ENCODE results near the gene CHST15. TPM values are rescaled to one million over a fixed set of nuclear protein-coding genes. Genes with fewer than 3 reads are reported as not detected.

Gene CHST15
- total and polyA plus RNA-seq, 7 experiments from 2014 or later: 0.27 to 43.3 (median 2.2) TPM

- ATAC-seq (no peak), DNase-seq (no peak)
- Histone ChIP-seq H3K27me3 (ENCODE audit: control insufficient read depth in 2 of 2, insufficient read depth in 2 of 2, low read length in 2 of 2) (no peaks in the 10 kb centered on the region), H3K4me3 (ENCODE audit: low read length) (no peak overlapping the region), H3K36me3 (ENCODE audit: control insufficient read depth in 2 of 3, insufficient read depth in 3 of 3, low read length in 3 of 3) (no peaks in the 10 kb centered on the region), H3K4me1 (ENCODE audit: control insufficient read depth in 2 of 2, insufficient read depth in 2 of 2, low read length in 2 of 2) (no peaks in the 10 kb centered on the region), H3K27ac (ENCODE audit: low read depth, low read length) (no peak overlapping the region), H3K9me3 (ENCODE audit: control insufficient read depth in 2 of 3, low read length in 3 of 3) (no peaks in the 10 kb centered on the region)
- Mint-ChIP-seq H3K27me3 (peaks cover 3 to 14% (median 12%) of the 10 kb centered on the region in 5 donors), H3K4me3 (no peak overlapping the region), H3K36me3 (no peaks in the 10 kb centered on the region), H3K27ac (no peak overlapping the region), H3K4me1 (no peaks in the 10 kb centered on the region), H3K9me3 (no peaks in the 10 kb centered on the region)
- ChIA-PET CTCF (no interaction called here), POLR2A (no interaction called here)
- intact Hi-C loops (cut with micrococcal nuclease): no loop called here
Measured at GRCh38 chr10:124132876-124133275, 39.5 kb upstream of the CHST15 start.

- Histone ChIP-seq H3K27me3 (ENCODE audit: control insufficient read depth in 2 of 2, insufficient read depth in 2 of 2, low read length in 2 of 2) (no peaks in the 10 kb centered on the region), H3K4me3 (ENCODE audit: low read length) (no peak overlapping the region), H3K36me3 (ENCODE audit: control insufficient read depth in 2 of 3, insufficient read depth in 3 of 3, low read length in 3 of 3) (no peaks in the 10 kb centered on the region), H3K9me3 (ENCODE audit: control insufficient read depth in 2 of 3, low read length in 3 of 3) (no peaks in the 10 kb centered on the region), H3K27ac (ENCODE audit: low read depth, low read length) (no peak overlapping the region), H3K4me1 (ENCODE audit: control insufficient read depth in 2 of 2, insufficient read depth in 2 of 2, low read length in 2 of 2) (no peaks in the 10 kb centered on the region)
- no peaks in the 10 kb centered on the region for H3K36me3 Mint-ChIP-seq
- CTCF ChIA-PET: no interaction called here
- no peak overlapping the region for H3K27ac Mint-ChIP-seq
- no peak for ATAC-seq
- POLR2A ChIA-PET: no interaction called here
- no peaks in the 10 kb centered on the region for H3K4me1 Mint-ChIP-seq
- no peak overlapping the region for H3K4me3 Mint-ChIP-seq
- no peaks in the 10 kb centered on the region for H3K9me3 Mint-ChIP-seq
- peaks cover 0 to 12% (median 7%) of the 10 kb centered on the region in 5 donors for H3K27me3 Mint-ChIP-seq
- intact Hi-C loops (cut with micrococcal nuclease): no loop called here
- DNase-seq: no peak
Measured at GRCh38 chr10:124132306-124132705, 38.9 kb upstream of the CHST15 start.

- no peaks in the 10 kb centered on the region for H3K27me3 ChIP-seq (ENCODE audit: control insufficient read depth in 2 of 2, insufficient read depth in 2 of 2, low read length in 2 of 2)
- no peaks in the 10 kb centered on the region for H3K4me1 ChIP-seq (ENCODE audit: control insufficient read depth in 2 of 2, insufficient read depth in 2 of 2, low read length in 2 of 2)
- H3K36me3 ChIP-seq (ENCODE audit: control insufficient read depth in 2 of 3, insufficient read depth in 3 of 3, low read length in 3 of 3): no peaks in the 10 kb centered on the region
- no peak overlapping the region for H3K27ac ChIP-seq (ENCODE audit: low read depth, low read length)
- no peaks in the 10 kb centered on the region for H3K4me1 Mint-ChIP-seq
- DNase-seq (no peak), ATAC-seq (no peak)
- no peak overlapping the region for H3K4me3 ChIP-seq (ENCODE audit: low read length)
- POLR2A ChIA-PET: no interaction called here
- CTCF ChIA-PET: no interaction called here
- H3K9me3 Mint-ChIP-seq: no peaks in the 10 kb centered on the region
- no peaks in the 10 kb centered on the region for H3K9me3 ChIP-seq (ENCODE audit: control insufficient read depth in 2 of 3, low read length in 3 of 3)
- intact Hi-C loops (cut with micrococcal nuclease): no loop called here
- H3K4me3 Mint-ChIP-seq: no peak overlapping the region
- peaks cover 0 to 12% (median 5%) of the 10 kb centered on the region in 5 donors for H3K27me3 Mint-ChIP-seq
- H3K27ac Mint-ChIP-seq: no peak overlapping the region
- H3K36me3 Mint-ChIP-seq: no peaks in the 10 kb centered on the region
Measured at GRCh38 chr10:124131172-124131571, 37.8 kb upstream of the CHST15 start.

GRCh38 chr10:124130198-124130900, 37.0 kb upstream of the CHST15 start:
- POLR2A ChIA-PET: no interaction called here
- CTCF ChIA-PET: no interaction called here
- no peak overlapping the region for H3K4me3 ChIP-seq (ENCODE audit: low read length)
- H3K4me1 ChIP-seq (ENCODE audit: control insufficient read depth in 2 of 2, insufficient read depth in 2 of 2, low read length in 2 of 2): no peaks in the 10 kb centered on the region
- Mint-ChIP-seq H3K4me3 (no peak overlapping the region), H3K27ac (no peak overlapping the region), H3K27me3 (peaks cover 0 to 12% (median 5%) of the 10 kb centered on the region in 5 donors), H3K36me3 (no peaks in the 10 kb centered on the region), H3K9me3 (no peaks in the 10 kb centered on the region), H3K4me1 (no peaks in the 10 kb centered on the region)
- ATAC-seq (no peak), DNase-seq (no peak)
- intact Hi-C loops (cut with micrococcal nuclease): no loop called here
- no peaks in the 10 kb centered on the region for H3K9me3 ChIP-seq (ENCODE audit: control insufficient read depth in 2 of 3, low read length in 3 of 3)
- H3K27me3 ChIP-seq (ENCODE audit: control insufficient read depth in 2 of 2, insufficient read depth in 2 of 2, low read length in 2 of 2): no peaks in the 10 kb centered on the region
- H3K36me3 ChIP-seq (ENCODE audit: control insufficient read depth in 2 of 3, insufficient read depth in 3 of 3, low read length in 3 of 3): no peaks in the 10 kb centered on the region
- no peak overlapping the region for H3K27ac ChIP-seq (ENCODE audit: low read depth, low read length)

- intact Hi-C loops (cut with micrococcal nuclease): loop anchor here in 1 of 2 donors (10.0 kb wide), 1 partner anchor 95 kb away; no protein-coding TSS in a partner anchor
- H3K9me3 Mint-ChIP-seq: no peaks in the 10 kb centered on the region
- Histone ChIP-seq H3K4me1 (ENCODE audit: control insufficient read depth in 2 of 2, insufficient read depth in 2 of 2, low read length in 2 of 2) (no peaks in the 10 kb centered on the region), H3K4me3 (ENCODE audit: low read length) (no peak overlapping the region), H3K27me3 (ENCODE audit: control insufficient read depth in 2 of 2, insufficient read depth in 2 of 2, low read length in 2 of 2) (no peaks in the 10 kb centered on the region), H3K36me3 (ENCODE audit: control insufficient read depth in 2 of 3, insufficient read depth in 3 of 3, low read length in 3 of 3) (no peaks in the 10 kb centered on the region), H3K9me3 (ENCODE audit: control insufficient read depth in 2 of 3, low read length in 3 of 3) (no peaks in the 10 kb centered on the region), H3K27ac (ENCODE audit: low read depth, low read length) (no peak overlapping the region)
- H3K36me3 Mint-ChIP-seq: no peaks in the 10 kb centered on the region
- no peaks in the 10 kb centered on the region for H3K4me1 Mint-ChIP-seq
- H3K27me3 Mint-ChIP-seq: peaks cover 0 to 6% (median 3%) of the 10 kb centered on the region in 5 donors
- DNase-seq (no peak), ATAC-seq (no peak)
- H3K27ac Mint-ChIP-seq: no peak overlapping the region
- no peak overlapping the region for H3K4me3 Mint-ChIP-seq
- CTCF ChIA-PET: no interaction called here
- POLR2A ChIA-PET: no interaction called here
Measured at GRCh38 chr10:124129471-124129870, 36.1 kb upstream of the CHST15 start.

GRCh38 chr10:124128811-124129145, 35.4 kb upstream of the CHST15 start:
- no peak for ATAC-seq
- no peaks in the 10 kb centered on the region for H3K4me1 ChIP-seq (ENCODE audit: control insufficient read depth in 2 of 2, insufficient read depth in 2 of 2, low read length in 2 of 2)
- CTCF ChIA-PET: no interaction called here
- POLR2A ChIA-PET: no interaction called here
- H3K9me3 Mint-ChIP-seq: no peaks in the 10 kb centered on the region
- no peak overlapping the region for H3K27ac ChIP-seq (ENCODE audit: low read depth, low read length)
- no peaks in the 10 kb centered on the region for H3K9me3 ChIP-seq (ENCODE audit: control insufficient read depth in 2 of 3, low read length in 3 of 3)
- H3K27ac Mint-ChIP-seq: no peak overlapping the region
- intact Hi-C loops (cut with micrococcal nuclease): loop anchor here in 1 of 2 donors (10.0 kb wide), 1 partner anchor 96 kb away; no protein-coding TSS in a partner anchor
- no peaks in the 10 kb centered on the region for H3K36me3 Mint-ChIP-seq
- no peak overlapping the region for H3K4me3 ChIP-seq (ENCODE audit: low read length)
- peaks cover 0 to 5% (median 0%) of the 10 kb centered on the region in 5 donors for H3K27me3 Mint-ChIP-seq
- H3K36me3 ChIP-seq (ENCODE audit: control insufficient read depth in 2 of 3, insufficient read depth in 3 of 3, low read length in 3 of 3): no peaks in the 10 kb centered on the region
- H3K4me1 Mint-ChIP-seq: no peaks in the 10 kb centered on the region
- H3K27me3 ChIP-seq (ENCODE audit: control insufficient read depth in 2 of 2, insufficient read depth in 2 of 2, low read length in 2 of 2): no peaks in the 10 kb centered on the region
- no peak for DNase-seq
- H3K4me3 Mint-ChIP-seq: no peak overlapping the region
